Measurements from ENCODE around the gene LRBA.

The LRBA gene

DNA sequence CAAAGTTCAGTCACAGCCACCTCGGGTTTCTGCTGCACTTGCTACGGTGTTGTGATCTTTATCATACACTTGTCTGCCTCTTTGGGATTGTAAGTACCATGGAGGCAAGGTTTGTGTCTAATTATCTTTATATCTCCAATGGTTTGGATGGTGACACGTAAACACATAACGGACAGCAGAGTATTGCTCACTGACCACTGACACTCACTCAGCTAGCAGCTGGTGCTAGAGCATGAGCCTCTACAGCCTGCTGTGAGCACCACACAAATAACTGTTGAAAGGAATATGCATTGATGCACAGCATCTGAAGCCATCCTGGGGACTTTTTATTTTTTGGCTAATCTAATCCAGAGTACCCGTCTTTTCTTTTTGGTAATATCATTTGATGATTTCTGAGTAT, 780.8 kb downstream of the LRBA start:
- no peak for DNase-seq
- peaks cover 5% of the 10 kb centered on the region for H3K27me3 Mint-ChIP-seq
- no peaks in the 10 kb centered on the region for H3K4me1 Mint-ChIP-seq (ENCODE audit: low read depth)
- H3K36me3 Mint-ChIP-seq (ENCODE audit: low read depth) = no peaks in the 10 kb centered on the region
- no peaks in the 10 kb centered on the region for H3K9me3 Mint-ChIP-seq
- H3K4me3 Mint-ChIP-seq = no peak overlapping the region
- no peak overlapping the region for H3K27ac Mint-ChIP-seq

DNA sequence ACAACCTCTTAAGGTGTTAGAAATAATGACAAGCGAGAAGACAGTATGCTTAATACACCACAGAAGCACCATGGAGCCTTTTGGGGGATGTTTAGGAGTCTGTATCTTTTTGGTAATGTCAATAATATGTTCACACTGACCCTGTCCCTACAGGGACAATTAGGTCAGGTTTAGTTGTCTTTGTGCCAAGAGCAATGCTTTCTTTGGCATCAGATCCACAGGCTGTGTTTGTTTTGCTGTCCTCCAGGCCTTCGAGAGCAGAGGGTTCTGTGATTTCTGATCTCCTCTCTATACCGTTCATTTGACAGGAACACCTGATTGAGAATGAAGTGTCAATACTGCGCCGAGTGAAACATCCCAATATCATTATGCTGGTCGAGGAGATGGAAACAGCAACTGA, 783.1 kb downstream of the LRBA start:
- Mint-ChIP-seq H3K9me3 (no peaks in the 10 kb centered on the region), H3K4me3 (no peak overlapping the region), H3K27me3 (peaks cover 11% of the 10 kb centered on the region), H3K27ac (no peak overlapping the region), H3K4me1 (ENCODE audit: low read depth) (no peaks in the 10 kb centered on the region), H3K36me3 (ENCODE audit: low read depth) (no peaks in the 10 kb centered on the region)
- DNase-seq = no peak

DNA sequence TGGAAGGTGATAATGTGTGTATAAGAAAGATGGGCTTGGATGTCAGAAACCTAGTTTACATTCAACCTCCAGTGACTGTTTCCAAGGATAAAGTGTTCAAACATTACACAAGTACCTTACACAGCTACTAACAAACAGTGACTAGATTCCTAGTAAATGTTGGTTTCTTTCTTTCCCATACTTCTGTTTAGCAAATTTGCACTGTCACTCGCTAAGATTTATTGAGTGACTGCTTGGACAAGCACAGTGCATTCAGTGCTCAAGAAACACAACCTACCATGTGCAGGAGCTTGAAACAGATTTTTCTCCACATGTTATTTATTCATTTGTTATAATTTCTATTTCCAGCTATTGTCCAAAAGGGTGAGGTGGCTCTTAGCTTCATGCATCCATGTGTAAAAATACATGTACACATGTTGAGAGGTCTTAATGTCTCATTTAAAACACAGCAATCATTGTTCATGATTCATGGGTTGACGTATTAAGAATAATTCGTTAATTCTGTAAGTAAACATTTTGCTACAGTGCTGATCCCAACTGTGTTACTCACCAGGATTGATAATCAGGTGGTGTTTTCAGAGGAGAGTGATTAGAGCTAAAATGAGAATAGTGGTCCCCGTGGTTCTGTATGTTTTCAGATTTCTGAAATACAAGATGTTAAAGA, 783.8 kb downstream of the LRBA start:
- no peaks in the 10 kb centered on the region for H3K36me3 Mint-ChIP-seq (ENCODE audit: low read depth)
- H3K9me3 Mint-ChIP-seq = no peaks in the 10 kb centered on the region
- H3K4me3 Mint-ChIP-seq = no peak overlapping the region
- H3K4me1 Mint-ChIP-seq (ENCODE audit: low read depth) = no peaks in the 10 kb centered on the region
- DNase-seq = no peak
- H3K27ac Mint-ChIP-seq = no peak overlapping the region
- H3K27me3 Mint-ChIP-seq = peaks cover 11% of the 10 kb centered on the region

- Mint-ChIP-seq H3K36me3 (ENCODE audit: low read depth) (no peaks in the 10 kb centered on the region), H3K9me3 (no peaks in the 10 kb centered on the region), H3K27ac (no peak overlapping the region), H3K27me3 (peaks cover 7% of the 10 kb centered on the region), H3K4me3 (no peak overlapping the region), H3K4me1 (ENCODE audit: low read depth) (no peaks in the 10 kb centered on the region)
- no peak for DNase-seq
Measured at GRCh38 chr4:150230561-150230960, 784.5 kb downstream of the LRBA start.

- no peak overlapping the region for H3K27ac Mint-ChIP-seq
- no peaks in the 10 kb centered on the region for H3K36me3 Mint-ChIP-seq (ENCODE audit: low read depth)
- no peak overlapping the region for H3K4me3 Mint-ChIP-seq
- H3K9me3 Mint-ChIP-seq = no peaks in the 10 kb centered on the region
- DNase-seq = no peak
- no peaks in the 10 kb centered on the region for H3K4me1 Mint-ChIP-seq (ENCODE audit: low read depth)
- H3K27me3 Mint-ChIP-seq = peaks cover 7% of the 10 kb centered on the region
Measured at GRCh38 chr4:150229520-150229919, 785.6 kb downstream of the LRBA start.

DNA sequence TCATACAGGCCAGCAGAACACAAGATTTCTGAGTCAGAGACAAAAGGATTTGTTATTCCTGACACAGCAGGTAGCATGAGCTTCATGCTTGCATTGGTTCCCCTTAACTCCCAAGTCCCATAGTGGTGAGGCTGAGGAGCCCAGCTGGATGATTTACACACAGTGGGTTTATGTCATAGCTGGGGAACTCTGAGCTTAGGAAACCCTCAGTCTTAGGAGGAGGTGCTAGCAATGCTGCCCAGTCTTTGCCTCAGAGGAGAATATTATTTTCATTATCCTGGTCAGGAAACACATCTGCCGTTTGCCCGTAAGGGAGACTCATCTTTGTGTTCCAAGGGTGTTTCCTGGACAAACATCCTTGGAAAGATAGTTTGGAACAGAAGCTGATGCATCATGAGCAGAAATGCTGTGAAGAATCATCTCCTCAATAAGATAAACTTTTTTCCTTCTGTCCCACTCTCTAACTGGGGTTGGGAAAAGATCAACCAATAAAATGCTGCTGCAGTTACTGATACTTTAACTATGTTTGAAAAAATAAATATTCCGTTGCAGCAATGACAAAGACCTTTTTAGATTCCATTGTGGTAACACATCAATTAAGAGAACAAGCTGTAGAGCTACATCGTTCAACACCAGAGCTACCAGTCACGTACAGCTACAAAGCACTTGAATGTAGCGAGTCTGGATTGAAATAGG, 790.0 kb downstream of the LRBA start:
- no peak overlapping the region for H3K4me3 Mint-ChIP-seq
- no peak overlapping the region for H3K27ac Mint-ChIP-seq
- H3K36me3 Mint-ChIP-seq (ENCODE audit: low read depth) = no peaks in the 10 kb centered on the region
- DNase-seq = no peak
- no peaks in the 10 kb centered on the region for H3K9me3 Mint-ChIP-seq
- no peaks in the 10 kb centered on the region for H3K4me1 Mint-ChIP-seq (ENCODE audit: low read depth)
- peaks cover 9% of the 10 kb centered on the region for H3K27me3 Mint-ChIP-seq

GRCh38 chr4:150219841-150220240, 795.2 kb downstream of the LRBA start:
- Mint-ChIP-seq H3K4me1 (ENCODE audit: low read depth) (no peaks in the 10 kb centered on the region), H3K27me3 (peaks cover 2% of the 10 kb centered on the region), H3K27ac (no peak overlapping the region), H3K36me3 (ENCODE audit: low read depth) (no peaks in the 10 kb centered on the region), H3K4me3 (no peak overlapping the region), H3K9me3 (no peaks in the 10 kb centered on the region)
- DNase-seq = no peak

- Mint-ChIP-seq H3K4me1 (ENCODE audit: low read depth) (no peaks in the 10 kb centered on the region), H3K36me3 (ENCODE audit: low read depth) (no peaks in the 10 kb centered on the region), H3K27me3 (no peaks in the 10 kb centered on the region), H3K4me3 (no peak overlapping the region), H3K9me3 (no peaks in the 10 kb centered on the region), H3K27ac (no peak overlapping the region)
- DNase-seq = no peak
Measured at GRCh38 chr4:150218447-150218846, 796.6 kb downstream of the LRBA start.

DNA sequence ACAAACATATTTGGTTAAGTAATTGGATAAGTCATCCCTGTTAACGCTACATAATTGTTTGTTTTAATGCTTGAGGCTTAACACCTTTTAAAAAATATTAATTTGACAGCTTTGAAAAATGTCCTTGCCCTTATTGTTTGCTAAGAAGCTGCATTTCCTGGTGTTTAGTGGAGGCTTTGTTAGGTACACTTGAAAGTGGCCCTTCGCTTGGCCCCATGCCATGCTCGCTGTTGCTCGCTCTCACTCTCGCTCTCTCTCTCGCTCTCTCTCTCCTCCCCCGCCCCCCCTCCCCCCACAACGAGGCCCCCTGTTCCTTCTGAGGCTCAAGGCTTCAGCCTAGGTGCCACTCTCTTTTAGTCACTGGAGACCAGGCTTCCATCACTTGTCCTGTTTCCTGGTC, 797.3 kb downstream of the LRBA start:
- no peaks in the 10 kb centered on the region for H3K27me3 Mint-ChIP-seq
- no peak overlapping the region for H3K27ac Mint-ChIP-seq

GRCh38 chr4:150217192-150217591, 797.9 kb downstream of the LRBA start:
- Mint-ChIP-seq H3K36me3 (ENCODE audit: low read depth) (no peaks in the 10 kb centered on the region), H3K4me3 (no peak overlapping the region), H3K9me3 (no peaks in the 10 kb centered on the region), H3K4me1 (ENCODE audit: low read depth) (no peaks in the 10 kb centered on the region), H3K27me3 (no peaks in the 10 kb centered on the region), H3K27ac (no peak overlapping the region)
- DNase-seq = no peak

More for the DNA sequence above, 797.3 kb downstream of the LRBA start:
- Mint-ChIP-seq H3K9me3 (no peaks in the 10 kb centered on the region), H3K4me3 (no peak overlapping the region), H3K36me3 (ENCODE audit: low read depth) (no peaks in the 10 kb centered on the region), H3K4me1 (ENCODE audit: low read depth) (no peaks in the 10 kb centered on the region)
- no peak for DNase-seq

GRCh38 chr4:150216726-150217125, 798.4 kb downstream of the LRBA start:
- H3K9me3 Mint-ChIP-seq = no peaks in the 10 kb centered on the region
- H3K4me1 Mint-ChIP-seq (ENCODE audit: low read depth) = no peaks in the 10 kb centered on the region
- DNase-seq = no peak
- no peaks in the 10 kb centered on the region for H3K36me3 Mint-ChIP-seq (ENCODE audit: low read depth)
- no peak overlapping the region for H3K27ac Mint-ChIP-seq
- no peaks in the 10 kb centered on the region for H3K27me3 Mint-ChIP-seq
- no peak overlapping the region for H3K4me3 Mint-ChIP-seq

DNA sequence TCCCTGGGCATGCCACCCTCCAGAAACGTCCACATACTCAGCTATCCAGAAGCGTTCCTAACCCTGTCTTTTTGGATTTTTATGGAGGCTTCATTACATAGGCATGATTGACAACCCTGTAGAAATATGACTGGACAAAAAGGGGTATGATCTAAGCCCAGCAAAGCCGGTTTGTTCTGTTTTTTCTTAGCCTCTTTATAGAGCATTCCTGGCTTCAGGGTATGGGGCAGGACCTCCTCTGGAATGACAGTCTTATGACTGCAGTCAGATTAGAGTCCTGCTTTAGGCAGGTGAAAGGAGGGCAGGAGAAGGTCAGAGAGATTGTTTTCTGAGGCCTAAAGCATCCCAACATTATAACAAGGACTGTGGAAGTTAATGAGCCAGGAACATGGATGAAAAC, 799.5 kb downstream of the LRBA start:
- no peak overlapping the region for H3K4me3 Mint-ChIP-seq
- no peak overlapping the region for H3K27ac Mint-ChIP-seq
- no peaks in the 10 kb centered on the region for H3K4me1 Mint-ChIP-seq (ENCODE audit: low read depth)
- DNase-seq = no peak
- H3K9me3 Mint-ChIP-seq = no peaks in the 10 kb centered on the region
- no peaks in the 10 kb centered on the region for H3K36me3 Mint-ChIP-seq (ENCODE audit: low read depth)
- H3K27me3 Mint-ChIP-seq = peaks cover 6% of the 10 kb centered on the region
